ENCODE data around the gene TPCN2.

Gene TPCN2

GRCh38 chr11:69060806-69061712 is 12.3 kb downstream of the TPCN2 start:
- WGBS = 91% methylated on average over 25 of the region's 25 CpGs
- no peaks in the 10 kb centered on the region for H3K4me1 ChIP-seq (ENCODE audit: insufficient read depth, low read length)
- peaks cover 22% of the 10 kb centered on the region for H3K36me3 ChIP-seq (ENCODE audit: insufficient read depth, low read length)
- H3K27me3 ChIP-seq (ENCODE audit: insufficient read depth, low read length) = no peaks in the 10 kb centered on the region
- H3K9ac ChIP-seq (ENCODE audit: low read depth, low read length) = no peak overlapping the region
- H3K27ac ChIP-seq (ENCODE audit: low read depth, low read length) = no peak overlapping the region
- no peaks in the 10 kb centered on the region for H3K9me3 ChIP-seq (ENCODE audit: insufficient read depth, low read depth, low read length)
- H3K4me3 ChIP-seq (ENCODE audit: low read length) = no peak overlapping the region

DNA sequence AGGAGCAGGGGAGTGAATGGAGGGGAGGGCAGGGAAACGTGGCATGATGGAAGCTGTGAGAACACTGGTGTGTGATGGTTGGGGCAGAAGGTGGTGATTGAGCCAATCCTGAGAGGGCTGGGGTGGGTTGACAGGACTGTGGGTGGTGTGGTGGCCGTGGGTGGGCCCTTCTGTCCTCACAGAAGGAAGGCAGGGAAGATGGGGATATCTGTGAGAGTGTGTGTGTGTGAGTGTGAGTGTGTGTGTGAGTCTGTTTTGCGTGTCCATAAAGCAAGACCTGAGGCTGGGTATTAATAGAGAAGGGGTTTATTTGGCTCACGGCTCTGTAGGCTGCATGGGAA is 13.0 kb downstream of the TPCN2 start:
- Histone ChIP-seq H3K9me3 (ENCODE audit: insufficient read depth, low read depth, low read length) (no peaks in the 10 kb centered on the region), H3K36me3 (ENCODE audit: insufficient read depth, low read length) (peaks cover 22% of the 10 kb centered on the region), H3K9ac (ENCODE audit: low read depth, low read length) (no peak overlapping the region), H3K4me1 (ENCODE audit: insufficient read depth, low read length) (no peaks in the 10 kb centered on the region), H3K4me3 (ENCODE audit: low read length) (no peak overlapping the region), H3K27me3 (ENCODE audit: insufficient read depth, low read length) (no peaks in the 10 kb centered on the region), H3K27ac (ENCODE audit: low read depth, low read length) (no peak overlapping the region)
- 88% methylated on average over 4 of the region's 4 CpGs for WGBS

DNA sequence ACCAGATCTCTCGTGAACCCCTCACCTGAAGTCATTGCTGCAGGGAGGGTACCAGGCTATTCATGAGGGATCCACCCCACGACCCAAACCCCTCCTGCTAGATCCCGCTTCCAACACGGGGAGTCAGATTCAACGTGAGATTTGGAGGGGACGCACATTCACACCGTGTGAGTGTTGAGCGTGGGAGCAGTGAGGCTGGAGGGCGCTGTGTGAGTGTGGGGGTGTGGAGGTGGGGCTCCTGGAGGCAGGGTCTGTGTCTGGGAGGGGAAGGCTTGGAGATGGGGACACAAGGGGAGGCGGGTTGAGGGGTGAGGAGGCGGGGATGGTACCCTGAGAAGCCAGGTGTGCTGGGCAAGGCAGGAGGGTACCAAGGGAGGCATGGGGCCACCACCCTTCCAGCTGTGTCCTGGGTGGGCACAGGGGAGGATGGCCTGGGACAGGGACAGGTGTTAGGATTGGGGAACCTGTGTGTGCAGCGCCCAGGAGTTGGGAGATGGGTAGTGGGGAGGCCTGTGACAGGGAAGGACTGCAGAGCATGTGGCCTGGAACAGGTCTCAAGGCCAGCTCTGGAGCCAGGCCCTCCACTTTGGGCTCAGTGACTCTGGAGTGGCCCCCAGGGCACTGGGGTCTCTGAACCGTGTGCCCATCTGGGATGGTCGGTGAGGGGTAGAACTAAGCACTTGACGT is 13.6 kb downstream of the TPCN2 start:
- Histone ChIP-seq H3K9me3 (ENCODE audit: insufficient read depth, low read depth, low read length) (no peaks in the 10 kb centered on the region), H3K27me3 (ENCODE audit: insufficient read depth, low read length) (no peaks in the 10 kb centered on the region), H3K4me1 (ENCODE audit: insufficient read depth, low read length) (no peaks in the 10 kb centered on the region), H3K4me3 (ENCODE audit: low read length) (no peak overlapping the region), H3K27ac (ENCODE audit: low read depth, low read length) (no peak overlapping the region), H3K36me3 (ENCODE audit: insufficient read depth, low read length) (peaks cover 19% of the 10 kb centered on the region), H3K9ac (ENCODE audit: low read depth, low read length) (no peak overlapping the region)
- WGBS = 95% methylated on average over 15 of the region's 15 CpGs

GRCh38 chr11:69062873-69063651 is 14.3 kb downstream of the TPCN2 start:
- peaks cover 19% of the 10 kb centered on the region for H3K36me3 ChIP-seq (ENCODE audit: insufficient read depth, low read length)
- H3K27ac ChIP-seq (ENCODE audit: low read depth, low read length) = no peak overlapping the region
- no peak overlapping the region for H3K4me3 ChIP-seq (ENCODE audit: low read length)
- H3K9me3 ChIP-seq (ENCODE audit: insufficient read depth, low read depth, low read length) = no peaks in the 10 kb centered on the region
- WGBS = 94% methylated on average over 34 of the region's 34 CpGs
- H3K9ac ChIP-seq (ENCODE audit: low read depth, low read length) = no peak overlapping the region
- no peaks in the 10 kb centered on the region for H3K4me1 ChIP-seq (ENCODE audit: insufficient read depth, low read length)
- H3K27me3 ChIP-seq (ENCODE audit: insufficient read depth, low read length) = no peaks in the 10 kb centered on the region

DNA sequence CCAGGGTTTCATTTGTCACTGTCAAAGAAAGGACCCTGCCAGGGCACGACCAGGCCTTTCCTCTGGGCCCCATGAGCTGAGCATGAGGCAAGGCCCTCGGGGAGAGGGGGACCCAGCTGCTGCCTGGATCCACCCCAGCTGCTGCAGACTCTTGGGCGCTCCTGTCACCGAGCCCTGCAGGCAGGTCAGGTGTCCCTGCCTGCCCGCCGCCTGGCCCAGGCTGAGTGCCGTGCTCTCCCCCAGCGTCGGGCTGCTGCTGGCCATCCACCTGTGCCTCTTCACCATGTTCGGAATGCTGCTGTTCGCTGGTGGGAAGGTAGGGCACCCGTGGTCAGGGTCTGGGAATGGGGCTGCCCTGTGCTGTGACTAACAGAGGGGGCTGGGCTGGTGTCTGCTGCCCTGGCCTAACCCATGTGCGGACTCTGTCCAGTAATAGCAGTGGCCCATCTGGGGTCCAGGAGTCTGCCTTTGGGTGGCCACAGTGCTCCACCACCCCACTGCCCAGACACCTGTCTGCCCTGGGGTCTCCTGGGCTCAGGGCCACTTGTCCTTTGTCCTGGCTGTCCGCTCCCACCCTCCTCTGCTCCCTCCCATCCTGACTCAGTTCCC is 15.0 kb downstream of the TPCN2 start:
- Histone ChIP-seq H3K27me3 (ENCODE audit: insufficient read depth, low read length) (no peaks in the 10 kb centered on the region), H3K9me3 (ENCODE audit: insufficient read depth, low read depth, low read length) (no peaks in the 10 kb centered on the region), H3K4me1 (ENCODE audit: insufficient read depth, low read length) (no peaks in the 10 kb centered on the region), H3K4me3 (ENCODE audit: low read length) (no peak overlapping the region), H3K27ac (ENCODE audit: low read depth, low read length) (no peak overlapping the region), H3K36me3 (ENCODE audit: insufficient read depth, low read length) (peaks cover 18% of the 10 kb centered on the region), H3K9ac (ENCODE audit: low read depth, low read length) (no peak overlapping the region)
- WGBS = 92% methylated on average over 14 of the region's 14 CpGs

DNA sequence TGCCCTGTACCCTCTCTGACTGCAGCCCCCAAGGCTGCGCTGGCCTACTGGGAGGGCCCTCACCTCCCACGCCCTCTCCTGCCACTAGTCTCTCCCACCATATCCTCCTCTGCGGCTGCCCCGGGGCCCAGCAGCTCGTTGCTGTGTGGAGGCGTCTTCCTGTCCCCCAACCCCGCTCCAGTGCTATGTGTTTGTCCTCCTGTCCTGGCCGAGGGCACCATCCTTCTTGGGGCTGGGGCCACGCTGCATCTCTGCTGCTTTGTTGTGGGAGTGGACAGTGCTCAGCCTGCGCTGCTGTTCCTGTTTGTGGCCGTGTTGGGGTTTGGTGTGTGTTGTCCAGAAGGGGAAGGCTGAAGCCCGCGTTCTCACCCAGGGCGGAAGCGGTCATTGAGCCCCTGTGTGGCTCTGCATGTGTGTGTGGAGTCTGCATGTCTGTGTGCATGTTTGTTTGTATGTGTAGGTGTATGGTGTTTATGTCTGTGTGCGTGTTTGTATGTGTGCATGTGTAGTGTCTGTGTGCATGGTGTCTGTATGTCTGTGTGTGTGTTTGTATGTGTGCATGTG is 15.7 kb downstream of the TPCN2 start:
- Histone ChIP-seq H3K9me3 (ENCODE audit: insufficient read depth, low read depth, low read length) (no peaks in the 10 kb centered on the region), H3K4me3 (ENCODE audit: low read length) (no peak overlapping the region), H3K27ac (ENCODE audit: low read depth, low read length) (no peak overlapping the region), H3K4me1 (ENCODE audit: insufficient read depth, low read length) (no peaks in the 10 kb centered on the region), H3K27me3 (ENCODE audit: insufficient read depth, low read length) (no peaks in the 10 kb centered on the region), H3K9ac (ENCODE audit: low read depth, low read length) (no peak overlapping the region), H3K36me3 (ENCODE audit: insufficient read depth, low read length) (peaks cover 17% of the 10 kb centered on the region)
- 93% methylated on average over 16 of the region's 16 CpGs for WGBS

- Histone ChIP-seq H3K27ac (ENCODE audit: low read depth, low read length) (no peak overlapping the region), H3K4me1 (ENCODE audit: insufficient read depth, low read length) (no peaks in the 10 kb centered on the region), H3K9me3 (ENCODE audit: insufficient read depth, low read depth, low read length) (no peaks in the 10 kb centered on the region), H3K27me3 (ENCODE audit: insufficient read depth, low read length) (no peaks in the 10 kb centered on the region), H3K4me3 (ENCODE audit: low read length) (no peak overlapping the region), H3K36me3 (ENCODE audit: insufficient read depth, low read length) (peaks cover 18% of the 10 kb centered on the region), H3K9ac (ENCODE audit: low read depth, low read length) (no peak overlapping the region)
- WGBS = 93% methylated on average over 19 of the region's 19 CpGs
Measured at GRCh38 chr11:69065147-69065710, 16.5 kb downstream of the TPCN2 start.

GRCh38 chr11:69066122-69067112 is 17.7 kb downstream of the TPCN2 start:
- Histone ChIP-seq H3K4me3 (ENCODE audit: low read length) (no peak overlapping the region), H3K27ac (ENCODE audit: low read depth, low read length) (no peak overlapping the region), H3K4me1 (ENCODE audit: insufficient read depth, low read length) (no peaks in the 10 kb centered on the region), H3K27me3 (ENCODE audit: insufficient read depth, low read length) (no peaks in the 10 kb centered on the region), H3K9me3 (ENCODE audit: insufficient read depth, low read depth, low read length) (no peaks in the 10 kb centered on the region), H3K36me3 (ENCODE audit: insufficient read depth, low read length) (peaks cover 29% of the 10 kb centered on the region), H3K9ac (ENCODE audit: low read depth, low read length) (no peak overlapping the region; the same call in 1 of the 2 replicates)
- 91% methylated on average over 30 of the region's 30 CpGs for WGBS

DNA sequence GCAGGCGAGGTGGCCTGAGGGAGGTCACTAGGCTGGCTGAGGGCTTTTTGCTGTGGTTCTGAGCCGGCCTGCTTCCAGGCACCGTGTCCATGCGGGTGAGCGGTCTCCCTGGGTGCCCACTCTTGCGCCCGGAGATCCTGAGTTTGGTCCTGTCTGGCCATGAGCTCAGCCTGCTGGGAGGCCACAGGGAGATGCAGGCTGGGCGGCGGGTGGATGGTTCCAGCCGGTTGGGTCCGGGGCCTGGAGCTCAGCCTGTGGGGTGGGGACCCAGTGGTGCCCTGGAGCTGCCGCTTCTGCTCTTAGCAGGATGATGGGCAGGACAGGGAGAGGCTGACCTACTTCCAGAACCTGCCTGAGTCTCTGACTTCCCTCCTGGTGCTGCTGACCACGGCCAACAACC is 18.5 kb downstream of the TPCN2 start:
- H3K4me3 ChIP-seq (ENCODE audit: low read length) = no peak overlapping the region
- peaks cover 34% of the 10 kb centered on the region for H3K36me3 ChIP-seq (ENCODE audit: insufficient read depth, low read length)
- no peak overlapping the region for H3K9ac ChIP-seq (ENCODE audit: low read depth, low read length)
- H3K4me1 ChIP-seq (ENCODE audit: insufficient read depth, low read length) = no peaks in the 10 kb centered on the region
- H3K9me3 ChIP-seq (ENCODE audit: insufficient read depth, low read depth, low read length) = no peaks in the 10 kb centered on the region
- H3K27ac ChIP-seq (ENCODE audit: low read depth, low read length) = no peak overlapping the region
- H3K27me3 ChIP-seq (ENCODE audit: insufficient read depth, low read length) = no peaks in the 10 kb centered on the region
- WGBS = 95% methylated on average over 13 of the region's 13 CpGs

Data from HUES64 (cell line).